Measurements from ENCODE around the gene DCP2.

The DCP2 gene

GRCh38 chr5:113022661-113023060 is 46.1 kb downstream of the DCP2 start:
- DNase-seq: no peak

- no peak for DNase-seq
Observed at GRCh38 chr5:113024076-113024697, 47.6 kb downstream of the DCP2 start.

GRCh38 chr5:113025596-113025995 is 49.0 kb downstream of the DCP2 start:
- DNase-seq: no peak

- no peak for DNase-seq
Observed at GRCh38 chr5:113026211-113026610, 49.6 kb downstream of the DCP2 start.

- DNase-seq: no peak
Observed at GRCh38 chr5:113027015-113027414, 50.4 kb downstream of the DCP2 start.

- no peak for DNase-seq
Observed at GRCh38 chr5:113027431-113027830, 50.8 kb downstream of the DCP2 start.

- DNase-seq: peak; percentile 64
Observed at GRCh38 chr5:113029614-113030013, 53.0 kb downstream of the DCP2 start.

- DNase-seq: no peak
Observed at GRCh38 chr5:113031104-113031503, 54.5 kb downstream of the DCP2 start.

- no peak for DNase-seq
Observed at GRCh38 chr5:113031557-113031956, 55.0 kb downstream of the DCP2 start.

GRCh38 chr5:113034182-113034773 is 57.7 kb downstream of the DCP2 start:
- peak; percentile 89 for DNase-seq

GRCh38 chr5:113035096-113035495 is 58.5 kb downstream of the DCP2 start:
- no peak for DNase-seq

GRCh38 chr5:113036321-113036720 is 59.7 kb downstream of the DCP2 start:
- DNase-seq: no peak

- no peak for DNase-seq
Observed at GRCh38 chr5:113036826-113037225, 60.2 kb downstream of the DCP2 start.

GRCh38 chr5:113038136-113038535 is 61.5 kb downstream of the DCP2 start:
- DNase-seq: no peak

- peak; percentile 48 for DNase-seq
Observed at GRCh38 chr5:113038714-113039113, 62.1 kb downstream of the DCP2 start.

- no peak for DNase-seq
Observed at GRCh38 chr5:113039229-113039933, 62.8 kb downstream of the DCP2 start.

GRCh38 chr5:113039934-113040285 is 63.3 kb downstream of the DCP2 start:
- no peak for DNase-seq

GRCh38 chr5:113040672-113041260 is 64.2 kb downstream of the DCP2 start:
- no peak for DNase-seq

- no peak for DNase-seq
Observed at GRCh38 chr5:113042491-113043243, 66.1 kb downstream of the DCP2 start.

- no peak for DNase-seq
Observed at GRCh38 chr5:113043491-113043931, 66.9 kb downstream of the DCP2 start.

GRCh38 chr5:113044776-113045465 is 68.3 kb downstream of the DCP2 start:
- DNase-seq: no peak

- peak; percentile 57 for DNase-seq
Observed at GRCh38 chr5:113047234-113047633, 70.6 kb downstream of the DCP2 start.

All from fibroblast of skin of scalp (primary cell).